Motor neuron (in vitro differentiated cells): ENCODE measurements around the gene LPAR4. TPM values are rescaled to one million over a fixed set of nuclear protein-coding genes. Genes with fewer than 3 reads are reported as not detected.
"Not testable (repeated sequence)": the region's sequence is repeated elsewhere in the genome, so short reads cannot be mapped to it uniquely, and the experiment has no call there.

Source experiments
- ATAC-seq, 8 experiments: fragments of 200-7000 bp; cut with Tn5 transposase; replicated peaks in 6 of 8; 2 replicates each; pipeline ENCODE4 v1.8.0; 2021; ENCODE audit warnings: mild to moderate bottlenecking in 8 of 8, moderate library complexity in 8 of 8
- H3K27ac ChIP-seq, 2 donors: fragments of 250-450 bp; sonication (Bioruptor Pico); 2 replicates each; pipeline ENCODE4 v1.9.0; 2021; ENCODE audit warnings: antibody characterized with exemption in 2 of 2, mild to moderate bottlenecking in 2 of 2, moderate library complexity in 1 of 2
- H3K4me1 ChIP-seq, 2 donors: fragments of 250-450 bp; sonication (Bioruptor Pico); replicated peaks in 1 of 2; 2 replicates each; pipeline ENCODE4 v1.6.1; 2021; ENCODE audit warnings: antibody characterized with exemption in 2 of 2, mild to moderate bottlenecking in 2 of 2, moderate library complexity in 1 of 2
- H3K4me3 ChIP-seq, 5 donors: fragments of 250-450 bp; sonication (Bioruptor Pico); 2 replicates each; pipeline ENCODE4 v1.9.0; 2021; ENCODE audit warnings: antibody characterized with exemption in 5 of 5, mild to moderate bottlenecking in 5 of 5, moderate library complexity in 4 of 5
- WGBS, 10 experiments: fragments of 450-650 bp; shearing (Covaris generic); methylation state at CpG; one replicate each; pipeline ENCODE4 v1.0.0; 2022; 5-methylcytosine and 5-hydroxymethylcytosine counted together
- in situ Hi-C, 9 experiments: fragments of 400-800 bp; cut with MboI; loops; one replicate each; pipeline ENCODE4 v1.15.0; 2021; ENCODE audit warnings: low sequenced_read_pairs in 9 of 9, low pct_unique_long_range_greater_than_20kb in 2 of 9; ENCODE audit not compliant: unreplicated experiment in 9 of 9
- total RNA-seq, 8 experiments: library from RNA; unstranded; fragments of 300-600 nt; gene quantifications; 2 replicates each; pipeline versions ENCODE4 v1.2.3 to v1.2.4, GENCODE V29; 2022

Gene LPAR4
- total RNA-seq, 8 experiments from 2014 or later, result 0.22 to 11.3 (median 0.60) TPM; not detected in 1

- WGBS, 10 experiments, result 15 to 20% methylated on average over 1 to 2 of the region's 2 CpGs; no CpG with 5 or more reads in 8 of the 10 experiments
- H3K4me1 ChIP-seq, result peaks cover 6 to 8% of the 10 kb centered on the region in 2 donors
- ATAC-seq, result peak in 1 of 8 experiments; percentile 18
- in situ Hi-C loops, result no loop called here
- H3K27ac ChIP-seq, result no peak overlapping the region
- no peak overlapping the region for H3K4me3 ChIP-seq
These were observed 21.7 kb downstream of the LPAR4 start for GRCh38 chrX:78769101-78769755.

GRCh38 chrX:78769946-78770345, 22.4 kb downstream of the LPAR4 start:
- in situ Hi-C loops, result no loop called here
- no peak overlapping the region for H3K27ac ChIP-seq
- H3K4me1 ChIP-seq, result peaks cover 6 to 8% of the 10 kb centered on the region in 2 donors

GRCh38 chrX:78796916-78797315, 49.4 kb downstream of the LPAR4 start:
- Histone ChIP-seq H3K27ac (no peak overlapping the region), H3K4me3 (no peak overlapping the region), H3K4me1 (no peaks in the 10 kb centered on the region)
- in situ Hi-C loops, result no loop called here
- no peak for ATAC-seq
- 33% methylated on average over 1 of the region's 1 CpG; no CpG with 5 or more reads in 9 of the 10 experiments for WGBS, 10 experiments

More at GRCh38 chrX:78769946-78770345, 22.4 kb downstream of the LPAR4 start:
- peak in 5 of 8 experiments; percentile 70 to 97 (median 80) for ATAC-seq
- no peak overlapping the region for H3K4me3 ChIP-seq

- H3K4me3 ChIP-seq, result no peak overlapping the region
- H3K27ac ChIP-seq, result no peak overlapping the region
- in situ Hi-C loops, result no loop called here
- ATAC-seq, result no peak
- H3K4me1 ChIP-seq, result no peaks in the 10 kb centered on the region
- 0 to 100% (median 38%) methylated on average over 1 to 2 of the region's 2 CpGs; no CpG with 5 or more reads in 5 of the 10 experiments for WGBS, 10 experiments
These were observed 52.6 kb downstream of the LPAR4 start for GRCh38 chrX:78800114-78800513.

GRCh38 chrX:78800694-78801093, 53.2 kb downstream of the LPAR4 start:
- no peak overlapping the region for H3K4me3 ChIP-seq
- H3K4me1 ChIP-seq, result no peaks in the 10 kb centered on the region
- no peak overlapping the region for H3K27ac ChIP-seq
- ATAC-seq, result no peak
- in situ Hi-C loops, result no loop called here

- in situ Hi-C loops, result no loop called here
- H3K27ac ChIP-seq, result no peak overlapping the region
- WGBS, 10 experiments, result 0 to 67% (median 21%) methylated on average over 1 to 2 of the region's 2 CpGs; no CpG with 5 or more reads in 6 of the 10 experiments
- H3K4me1 ChIP-seq, result no peaks in the 10 kb centered on the region
- H3K4me3 ChIP-seq, result no peak overlapping the region
- ATAC-seq, result no peak
These were observed 54.0 kb downstream of the LPAR4 start for GRCh38 chrX:78801522-78801921.

GRCh38 chrX:78802526-78802925, 55.0 kb downstream of the LPAR4 start:
- H3K27ac ChIP-seq, H3K4me3 ChIP-seq, ATAC-seq, in situ Hi-C loops, H3K4me1 ChIP-seq: not testable (repeated sequence)
- no CpG with 5 or more reads among the region's 3 CpGs for WGBS, 10 experiments

Other genes starting within 250 kb of the LPAR4 start
- under 1 TPM in 1 of 8 experiments, not detected in 7; 0.08 TPM for gene RTL3, start 88.4 kb upstream of the LPAR4 start, total RNA-seq
- 1 to 10 TPM in 1 of 8 experiments, under 1 TPM in 1, not detected in 6; 0.66 to 1.6 TPM for gene P2RY10, start 197.7 kb downstream of the LPAR4 start, total RNA-seq